CD4-positive, alpha-beta T cell (primary cell): Measurements from ENCODE around the gene EDN3. TPM values are rescaled to one million over a fixed set of nuclear protein-coding genes. Genes with fewer than 3 reads are reported as not detected.
"Not testable (repeated sequence)": the region's sequence is repeated elsewhere in the genome, so short reads cannot be mapped to it uniquely, and the experiment has no call there.

Experiments
- ATAC-seq: fragments of 200-7000 bp; cut with Tn5 transposase; one replicate; pipeline ENCODE4 v1.10.0; 2022; ENCODE audit warnings: mild to moderate bottlenecking; ENCODE audit not compliant: poor library complexity
- CTCF ChIA-PET: fragments of 350-600 bp; sonication (Branson Sonifier 250); formaldehyde crosslinking; loops from one replicate; lab custom pipeline; 2021; ENCODE audit warnings: antibody characterized with exemption, inconsistent platforms; lab: Charles Lee
- POLR2A ChIA-PET: fragments of 350-600 bp; sonication (Branson Sonifier 250); formaldehyde crosslinking; loops from one replicate; lab custom pipeline; 2021; ENCODE audit warnings: antibody characterized with exemption, inconsistent platforms; lab: Charles Lee
- DNase-seq, 14 experiments: peaks; one replicate each; pipeline ENCODE4 v3.0.0-alpha.2; 2013 to 2020; ENCODE audit warnings: mixed read lengths in 2 of 14
- H3K27ac ChIP-seq, 2 donors: one replicate each; pipeline versions ENCODE4 v1.5.1 to v1.7.0; 2013; ENCODE audit warnings: low read length in 2 of 2, low read depth in 1 of 2, mild to moderate bottlenecking in 1 of 2
- H3K27me3 ChIP-seq, 2 experiments: 1 replicate in 1 of 2; 2 replicates in 1 of 2; pipeline versions ENCODE4 v1.6.1 to v1.7.0; 2013; ENCODE audit warnings: low read length in 2 of 2, control low read depth in 1 of 2, mild to moderate bottlenecking in 1 of 2, moderate library complexity in 1 of 2; ENCODE audit not compliant: insufficient read depth in 2 of 2, control insufficient read depth in 1 of 2
- H3K36me3 ChIP-seq: one replicate; pipeline ENCODE4 v1.6.1; 2013; ENCODE audit warnings: low read length, control low read depth; ENCODE audit not compliant: insufficient read depth
- H3K4me1 ChIP-seq: one replicate; pipeline ENCODE4 v1.6.1; 2013; ENCODE audit warnings: low read length, control low read depth; ENCODE audit not compliant: insufficient read depth
- H3K4me3 ChIP-seq: one replicate; pipeline ENCODE4 v1.5.1; 2013; ENCODE audit warnings: mild to moderate bottlenecking, low read length, moderate library complexity
- H3K9me3 ChIP-seq, 2 experiments: 1 replicate in 1 of 2; 2 replicates in 1 of 2; pipeline versions ENCODE4 v1.6.1 to v1.7.0; 2013; ENCODE audit warnings: low read length in 2 of 2, mild to moderate bottlenecking in 2 of 2, control low read depth in 1 of 2, moderate library complexity in 1 of 2; ENCODE audit not compliant: control insufficient read depth in 1 of 2, insufficient read depth in 1 of 2
- H3K27ac Mint-ChIP-seq: one replicate; pipeline ENCODE4 v1.8.0; 2020; ENCODE audit warnings: mixed read lengths
- H3K27me3 Mint-ChIP-seq: one replicate; pipeline ENCODE4 v1.8.0; 2021; ENCODE audit warnings: mixed read lengths
- H3K36me3 Mint-ChIP-seq: one replicate; pipeline ENCODE4 v1.8.0; 2021; ENCODE audit warnings: low read depth, mixed read lengths
- H3K4me1 Mint-ChIP-seq: one replicate; pipeline ENCODE4 v1.8.0; 2021; ENCODE audit warnings: low read depth, mixed read lengths
- H3K4me3 Mint-ChIP-seq: one replicate; pipeline ENCODE4 v1.8.0; 2020; ENCODE audit warnings: mild to moderate bottlenecking, mixed read lengths
- H3K9me3 Mint-ChIP-seq: one replicate; pipeline ENCODE4 v1.8.0; 2020; ENCODE audit warnings: mixed read lengths
- intact Hi-C, 2 experiments: fragments of 100-400 bp; cut with DNase I in 1 of 2; cut with micrococcal nuclease in 1 of 2; formaldehyde crosslinking; loops; one replicate each; pipeline versions ENCODE4 v1.15.1 to v1.9.0; 2023 to 2025; cut with DNase I, micrococcal nuclease
- total RNA-seq, 174 experiments: library from RNA in 2 of 174; stranded (reverse) in 2 of 174; gene quantifications; one replicate each; pipeline ENCODE4 v1.2.3 and lab custom pipeline; 2021 to 2026
- TF ChIP-seq, protein P1 (sequence below): fragments of 200-600 bp; IDR thresholded peaks from one replicate; pipeline ENCODE4 v1.8.0; 2022; ENCODE audit warnings: antibody characterized with exemption, mild to moderate bottlenecking

EDN3 gene
- total RNA-seq, 2 experiments from 2014 or later: 1.0 to 1.4 TPM

- ATAC-seq: no peak
These were observed 34.4 kb downstream of the EDN3 start for GRCh38 chr20:59334651-59335300.

DNA sequence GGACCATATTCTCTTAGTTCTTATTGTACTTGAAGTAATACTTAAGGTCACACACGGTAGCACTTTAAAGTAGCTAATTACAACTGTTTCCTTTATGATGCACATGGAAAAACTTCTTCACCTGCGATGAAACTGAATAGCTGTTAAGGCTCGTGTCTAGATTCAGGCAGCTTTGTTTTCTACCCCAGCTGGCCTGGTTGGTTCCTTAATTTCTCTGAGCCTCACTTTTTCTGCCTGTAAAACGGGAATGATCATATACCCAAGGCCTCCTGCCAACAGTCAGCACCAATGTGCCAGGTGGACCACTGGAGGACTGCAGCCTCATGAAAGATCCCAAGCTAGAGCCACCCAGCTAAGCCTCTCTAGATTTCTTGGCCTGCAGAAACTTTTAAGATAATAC, 35.0 kb downstream of the EDN3 start:
- intact Hi-C loops: no loop called here
- Mint-ChIP-seq H3K27me3 (no peaks in the 10 kb centered on the region), H3K4me3 (no peak overlapping the region), H3K4me1 (no peaks in the 10 kb centered on the region), H3K9me3 (no peaks in the 10 kb centered on the region), H3K27ac (no peak overlapping the region), H3K36me3 (no peaks in the 10 kb centered on the region)
- POLR2A ChIA-PET: no interaction called here
- Histone ChIP-seq H3K4me1 (no peaks in the 10 kb centered on the region), H3K4me3 (no peak overlapping the region), H3K9me3 (no peaks in the 10 kb centered on the region), H3K27me3 (peaks cover 0 to 4% of the 10 kb centered on the region in 2 experiments), H3K36me3 (no peaks in the 10 kb centered on the region), H3K27ac (no peak overlapping the region)
- CTCF ChIA-PET: no interaction called here
- DNase-seq (no peak), ATAC-seq (no peak)
- TF ChIP-seq, protein P1, sequence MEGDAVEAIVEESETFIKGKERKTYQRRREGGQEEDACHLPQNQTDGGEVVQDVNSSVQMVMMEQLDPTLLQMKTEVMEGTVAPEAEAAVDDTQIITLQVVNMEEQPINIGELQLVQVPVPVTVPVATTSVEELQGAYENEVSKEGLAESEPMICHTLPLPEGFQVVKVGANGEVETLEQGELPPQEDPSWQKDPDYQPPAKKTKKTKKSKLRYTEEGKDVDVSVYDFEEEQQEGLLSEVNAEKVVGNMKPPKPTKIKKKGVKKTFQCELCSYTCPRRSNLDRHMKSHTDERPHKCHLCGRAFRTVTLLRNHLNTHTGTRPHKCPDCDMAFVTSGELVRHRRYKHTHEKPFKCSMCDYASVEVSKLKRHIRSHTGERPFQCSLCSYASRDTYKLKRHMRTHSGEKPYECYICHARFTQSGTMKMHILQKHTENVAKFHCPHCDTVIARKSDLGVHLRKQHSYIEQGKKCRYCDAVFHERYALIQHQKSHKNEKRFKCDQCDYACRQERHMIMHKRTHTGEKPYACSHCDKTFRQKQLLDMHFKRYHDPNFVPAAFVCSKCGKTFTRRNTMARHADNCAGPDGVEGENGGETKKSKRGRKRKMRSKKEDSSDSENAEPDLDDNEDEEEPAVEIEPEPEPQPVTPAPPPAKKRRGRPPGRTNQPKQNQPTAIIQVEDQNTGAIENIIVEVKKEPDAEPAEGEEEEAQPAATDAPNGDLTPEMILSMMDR: no peak

More at GRCh38 chr20:59334651-59335300, 34.4 kb downstream of the EDN3 start:
- H3K27me3 Mint-ChIP-seq: no peaks in the 10 kb centered on the region
- H3K9me3 ChIP-seq: no peaks in the 10 kb centered on the region
- TF ChIP-seq, protein P1: no peak
- H3K4me3 Mint-ChIP-seq: no peak overlapping the region
- peaks cover 0 to 4% of the 10 kb centered on the region in 2 experiments for H3K27me3 ChIP-seq
- ChIA-PET POLR2A (no interaction called here), CTCF (no interaction called here)
- no peaks in the 10 kb centered on the region for H3K4me1 Mint-ChIP-seq
- H3K9me3 Mint-ChIP-seq: no peaks in the 10 kb centered on the region
- H3K4me3 ChIP-seq: no peak overlapping the region
- no peak for DNase-seq
- no peak overlapping the region for H3K27ac Mint-ChIP-seq
- no peaks in the 10 kb centered on the region for H3K36me3 Mint-ChIP-seq
- H3K27ac ChIP-seq: no peak overlapping the region
- H3K36me3 ChIP-seq: no peaks in the 10 kb centered on the region
- no peaks in the 10 kb centered on the region for H3K4me1 ChIP-seq
- intact Hi-C loops: no loop called here

DNA sequence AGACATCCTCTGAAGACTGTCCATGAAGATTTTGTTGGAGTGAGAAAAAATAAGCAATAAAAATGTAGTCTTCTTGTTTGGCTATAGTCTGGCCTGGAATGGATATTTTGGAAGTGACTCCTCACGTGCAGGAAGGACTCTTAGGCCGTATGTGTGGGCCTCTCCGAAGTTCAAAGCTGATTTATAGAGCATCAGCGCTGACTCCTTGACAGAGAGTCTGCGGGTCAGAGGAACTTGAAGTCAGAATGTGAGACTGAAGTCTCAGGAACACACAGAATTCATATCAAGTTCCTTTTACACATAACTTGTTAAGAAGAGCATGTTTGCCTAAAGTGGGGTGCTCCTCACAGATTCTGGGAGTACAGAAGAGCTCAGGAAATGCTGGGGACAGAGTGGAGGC, 36.1 kb downstream of the EDN3 start:
- no peaks in the 10 kb centered on the region for H3K4me1 ChIP-seq
- Mint-ChIP-seq H3K36me3 (no peaks in the 10 kb centered on the region), H3K27ac (no peak overlapping the region), H3K4me1 (no peaks in the 10 kb centered on the region), H3K4me3 (no peak overlapping the region), H3K9me3 (no peaks in the 10 kb centered on the region), H3K27me3 (no peaks in the 10 kb centered on the region)
- TF ChIP-seq, protein P1: no peak
- no peak overlapping the region for H3K4me3 ChIP-seq
- H3K36me3 ChIP-seq: no peaks in the 10 kb centered on the region
- POLR2A ChIA-PET: no interaction called here
- no peaks in the 10 kb centered on the region for H3K9me3 ChIP-seq
- no peak for ATAC-seq
- DNase-seq: no peak
- intact Hi-C loops: no loop called here
- no peak overlapping the region for H3K27ac ChIP-seq
- CTCF ChIA-PET: no interaction called here
- peaks cover 0 to 4% of the 10 kb centered on the region in 2 experiments for H3K27me3 ChIP-seq

DNA sequence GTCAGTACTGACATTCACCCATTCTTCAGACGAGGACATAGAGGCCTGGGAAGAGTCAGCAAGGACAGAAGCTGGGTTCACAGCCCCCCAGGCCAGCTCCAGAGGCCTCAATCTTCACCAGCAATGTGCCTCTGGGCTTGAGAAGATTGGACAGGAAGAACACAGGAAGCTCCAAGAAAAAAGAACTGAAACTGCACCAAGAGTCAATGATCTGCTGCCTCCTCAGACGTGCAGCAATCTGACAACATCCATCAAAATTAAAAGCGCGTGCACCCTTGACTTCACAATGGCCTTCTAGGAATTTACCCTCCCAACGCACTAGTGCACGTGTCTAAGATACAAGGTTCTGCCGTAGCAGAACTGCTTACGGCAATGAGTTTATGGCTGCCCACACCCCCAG, 38.0 kb downstream of the EDN3 start:
- H3K27ac ChIP-seq, CTCF ChIA-PET, H3K9me3 ChIP-seq, H3K4me1 ChIP-seq, H3K36me3 ChIP-seq, H3K27me3 Mint-ChIP-seq, H3K36me3 Mint-ChIP-seq, H3K4me3 ChIP-seq, ATAC-seq, H3K27me3 ChIP-seq, POLR2A ChIA-PET, H3K4me3 Mint-ChIP-seq, intact Hi-C loops, H3K9me3 Mint-ChIP-seq, H3K4me1 Mint-ChIP-seq, H3K27ac Mint-ChIP-seq, DNase-seq: not testable (repeated sequence)
